HepG2 (cell line): ENCODE measurements around the gene TTC32. TPM values are rescaled to one million over a fixed set of nuclear protein-coding genes. Genes with fewer than 3 reads are reported as not detected.

Source experiments
- ATF7 ChIP-seq, 2 experiments: fragments of 450-650 bp in 1 of 2; sonication (generic) in 1 of 2; formaldehyde crosslinking in 1 of 2; IDR thresholded peaks; 2 replicates each; pipeline versions ENCODE4 v1.4.0 to v1.6.1; 2016 to 2020; ENCODE audit warnings: antibody characterized with exemption in 1 of 2, mild to moderate bottlenecking in 1 of 2, missing genetic modification reagents in 1 of 2
- CCDC6 ChIP-seq: sonication (generic); formaldehyde crosslinking; IDR thresholded peaks from 2 replicates; pipeline ENCODE4 v1.8.1; 2022; ENCODE audit warnings: mild to moderate bottlenecking, missing genetic modification reagents, moderate library complexity
- EP300 ChIP-seq, 3 experiments: sonication (generic) in 1 of 3; formaldehyde crosslinking in 1 of 3; IDR thresholded peaks; 2 replicates each; pipeline versions ENCODE4 v1.5.1 to v1.6.1; 2011 to 2020; ENCODE audit warnings: low read depth in 2 of 3, low read length in 2 of 3, borderline replicate concordance in 1 of 3, improper control_type of control experiment in 1 of 3, mild to moderate bottlenecking in 1 of 3, missing genetic modification reagents in 1 of 3, moderate library complexity in 1 of 3
- HMGXB3 ChIP-seq: sonication (generic); formaldehyde crosslinking; IDR thresholded peaks from 2 replicates; pipeline ENCODE4 v1.4.0; 2020; ENCODE audit warnings: missing genetic modification reagents, borderline replicate concordance
- MIER3 ChIP-seq: IDR thresholded peaks from 2 replicates; pipeline ENCODE4 v1.6.1; 2016; ENCODE audit warnings: missing compliant biosample characterization, borderline replicate concordance
- POGZ ChIP-seq: sonication (generic); formaldehyde crosslinking; IDR thresholded peaks from 2 replicates; pipeline ENCODE4 v1.4.0; 2020; ENCODE audit warnings: mild to moderate bottlenecking, missing genetic modification reagents
- PRDM15 ChIP-seq: sonication (generic); formaldehyde crosslinking; IDR thresholded peaks from 2 replicates; pipeline ENCODE4 v1.4.0; 2020; ENCODE audit warnings: missing genetic modification reagents
- SRSF4 ChIP-seq: fragments of 200-400 bp; formaldehyde crosslinking; IDR thresholded peaks from one replicate; pipeline ENCODE4 v1.6.1; 2018; ENCODE audit warnings: mild to moderate bottlenecking, low read depth, low read length, moderate library complexity; ENCODE audit not compliant: poor library complexity, severe bottlenecking
- ZFP37 ChIP-seq: sonication (generic); formaldehyde crosslinking; IDR thresholded peaks from 2 replicates; pipeline ENCODE4 v1.4.0; 2020; ENCODE audit warnings: missing genetic modification reagents, borderline replicate concordance
- ZNF317 ChIP-seq: sonication (generic); formaldehyde crosslinking; IDR thresholded peaks from 2 replicates; pipeline ENCODE4 v1.5.0; 2020; ENCODE audit warnings: mild to moderate bottlenecking, missing genetic modification reagents
- ZNF34 ChIP-seq: sonication (generic); formaldehyde crosslinking; IDR thresholded peaks from 2 replicates; pipeline ENCODE4 v1.4.0; 2020; ENCODE audit warnings: mild to moderate bottlenecking, missing genetic modification reagents, borderline replicate concordance
- ZNF496 ChIP-seq: sonication (generic); formaldehyde crosslinking; IDR thresholded peaks from 2 replicates; pipeline ENCODE4 v1.8.1; 2023; ENCODE audit warnings: mild to moderate bottlenecking, moderate library complexity, missing genetic modification reagents; ENCODE audit not compliant: insufficient replicate concordance
- ZNF557 ChIP-seq: sonication (generic); formaldehyde crosslinking; IDR thresholded peaks from 2 replicates; pipeline ENCODE4 v1.4.0; 2020; ENCODE audit warnings: missing genetic modification reagents
- polyA plus RNA-seq, 8 experiments: library from polyadenylated mRNA; depleted of rRNA in 3 of 8; stranded (reverse) in 7 of 8; unstranded in 1 of 8; fragments of >200 nt; fragmentation: Illumina TruSeq in 4 of 8; extraction: Trizol in 4 of 8; gene quantifications; 2 replicates each; pipeline versions ENCODE4 v1.2.1 to v1.2.3, GENCODE V29; 2011 to 2016; ENCODE audit warnings: low read depth in 4 of 8, missing spikeins in 1 of 8, mixed read lengths in 1 of 8; ENCODE audit not compliant: insufficient read depth in 1 of 8
- total RNA-seq, 5 experiments: library from RNA; depleted of rRNA; stranded (reverse); fragments of >200 nt; fragmentation: Illumina TruSeq; extraction: Trizol; gene quantifications; 2 replicates each; pipeline ENCODE4 v1.2.3, GENCODE V29; 2016; ENCODE audit warnings: low read depth in 1 of 5
- TF ChIP-seq, protein P1 (sequence below): sonication (generic); formaldehyde crosslinking; IDR thresholded peaks from 2 replicates; pipeline ENCODE4 v1.9.0; 2021; ENCODE audit warnings: missing genetic modification reagents, borderline replicate concordance
- TF ChIP-seq, protein P2 (sequence below): sonication (generic); formaldehyde crosslinking; conservative IDR thresholded peaks from 2 replicates; pipeline ENCODE4 v1.4.0; 2020; ENCODE audit warnings: missing genetic modification reagents

Gene TTC32
- total and polyA plus RNA-seq, 2 of the 13 experiments (the other 11 are each of a cell fraction or from before 2014, with no cell fraction given): 21.6 to 38.3 TPM

DNA sequence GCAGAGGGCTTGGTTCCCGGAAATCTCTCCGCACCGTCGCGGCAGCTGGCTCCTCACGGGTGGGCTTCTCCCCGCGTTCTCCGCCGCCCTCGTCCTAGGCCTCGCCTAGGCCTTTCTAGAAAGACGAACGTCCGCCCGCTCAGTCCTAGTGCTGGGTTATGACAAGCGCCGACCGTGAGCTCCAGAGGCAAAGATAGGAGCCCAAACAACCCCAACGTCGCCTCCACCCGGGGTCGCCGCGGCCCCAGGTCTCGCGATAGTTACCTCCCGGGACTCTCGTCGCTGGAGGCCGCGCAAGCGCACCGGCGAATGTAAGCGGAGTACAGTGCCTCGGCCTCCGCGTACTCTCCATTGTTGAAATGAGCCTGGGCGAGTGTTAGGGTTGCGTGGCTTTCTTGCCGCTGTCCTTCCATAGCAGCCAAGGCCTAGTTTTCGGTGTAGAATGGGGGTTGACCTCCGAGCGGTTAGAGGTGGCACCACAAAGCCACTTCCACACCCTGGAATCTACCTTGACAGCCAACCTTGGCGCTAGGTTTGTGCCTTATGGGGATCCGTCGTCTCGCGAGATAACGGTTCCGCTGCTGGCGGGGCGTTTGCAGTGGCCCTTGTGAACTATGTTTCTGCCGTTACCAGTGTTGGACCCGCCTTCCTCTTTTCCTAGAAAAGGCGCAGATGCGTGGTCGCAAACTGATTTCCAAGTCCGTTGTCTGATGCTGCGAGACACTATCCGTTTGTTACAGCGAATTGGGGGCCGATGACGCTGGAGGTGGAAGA lies at the start of gene TTC32 (continued):
- TF ChIP-seq HMGXB3 (CRISPR knock-in tag) (peak; percentile 86; the same call in 1 of the 2 replicates), ATF7 (IDR thresholded peaks at IDR 0.05) (no peak), ATF7 (CRISPR knock-in tag; IDR thresholded peaks at IDR 0.05) (peak; percentile 51; the same call in 1 of the 2 replicates), SRSF4 (no peak), POGZ (CRISPR knock-in tag) (peak; percentile 99), ZNF557 (peak; percentile 96), ZNF317 (peak; percentile 53; the same call in 1 of the 2 replicates), MIER3 (peak; percentile 96; the same call in 1 of the 2 replicates), EP300 (IDR thresholded peaks at IDR 0.05; ENCODE audit: low read depth in 2 of 2, low read length in 2 of 2) (no peak), EP300 (CRISPR knock-in tag; IDR thresholded peaks at IDR 0.05; ENCODE audit: borderline replicate concordance) (peak; percentile 67; the same call in 1 of the 2 replicates), PRDM15 (CRISPR knock-in tag) (no peak; the same call in 1 of the 2 replicates), ZFP37 (CRISPR knock-in tag) (peak; percentile 92), CCDC6 (CRISPR knock-in tag) (peak; percentile 98), ZNF496 (CRISPR knock-in tag) (no peak), ZNF34 (no peak; the same call in 1 of the 2 replicates)
- TF ChIP-seq, protein P1, sequence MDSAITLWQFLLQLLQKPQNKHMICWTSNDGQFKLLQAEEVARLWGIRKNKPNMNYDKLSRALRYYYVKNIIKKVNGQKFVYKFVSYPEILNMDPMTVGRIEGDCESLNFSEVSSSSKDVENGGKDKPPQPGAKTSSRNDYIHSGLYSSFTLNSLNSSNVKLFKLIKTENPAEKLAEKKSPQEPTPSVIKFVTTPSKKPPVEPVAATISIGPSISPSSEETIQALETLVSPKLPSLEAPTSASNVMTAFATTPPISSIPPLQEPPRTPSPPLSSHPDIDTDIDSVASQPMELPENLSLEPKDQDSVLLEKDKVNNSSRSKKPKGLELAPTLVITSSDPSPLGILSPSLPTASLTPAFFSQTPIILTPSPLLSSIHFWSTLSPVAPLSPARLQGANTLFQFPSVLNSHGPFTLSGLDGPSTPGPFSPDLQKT (CRISPR knock-in tag): 0 out of 2 replicates have a peak, but pooled peaks have one; percentile 36
- TF ChIP-seq, protein P2, sequence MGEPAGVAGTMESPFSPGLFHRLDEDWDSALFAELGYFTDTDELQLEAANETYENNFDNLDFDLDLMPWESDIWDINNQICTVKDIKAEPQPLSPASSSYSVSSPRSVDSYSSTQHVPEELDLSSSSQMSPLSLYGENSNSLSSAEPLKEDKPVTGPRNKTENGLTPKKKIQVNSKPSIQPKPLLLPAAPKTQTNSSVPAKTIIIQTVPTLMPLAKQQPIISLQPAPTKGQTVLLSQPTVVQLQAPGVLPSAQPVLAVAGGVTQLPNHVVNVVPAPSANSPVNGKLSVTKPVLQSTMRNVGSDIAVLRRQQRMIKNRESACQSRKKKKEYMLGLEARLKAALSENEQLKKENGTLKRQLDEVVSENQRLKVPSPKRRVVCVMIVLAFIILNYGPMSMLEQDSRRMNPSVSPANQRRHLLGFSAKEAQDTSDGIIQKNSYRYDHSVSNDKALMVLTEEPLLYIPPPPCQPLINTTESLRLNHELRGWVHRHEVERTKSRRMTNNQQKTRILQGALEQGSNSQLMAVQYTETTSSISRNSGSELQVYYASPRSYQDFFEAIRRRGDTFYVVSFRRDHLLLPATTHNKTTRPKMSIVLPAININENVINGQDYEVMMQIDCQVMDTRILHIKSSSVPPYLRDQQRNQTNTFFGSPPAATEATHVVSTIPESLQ: peak; percentile 87
